ENCODE measurements around the gene IP6K3. TPM values are rescaled to one million over a fixed set of nuclear protein-coding genes. Genes with fewer than 3 reads are reported as not detected.

Gene IP6K3
- total RNA-seq, 1 donor from 2014 or later = 44.2 TPM

DNA sequence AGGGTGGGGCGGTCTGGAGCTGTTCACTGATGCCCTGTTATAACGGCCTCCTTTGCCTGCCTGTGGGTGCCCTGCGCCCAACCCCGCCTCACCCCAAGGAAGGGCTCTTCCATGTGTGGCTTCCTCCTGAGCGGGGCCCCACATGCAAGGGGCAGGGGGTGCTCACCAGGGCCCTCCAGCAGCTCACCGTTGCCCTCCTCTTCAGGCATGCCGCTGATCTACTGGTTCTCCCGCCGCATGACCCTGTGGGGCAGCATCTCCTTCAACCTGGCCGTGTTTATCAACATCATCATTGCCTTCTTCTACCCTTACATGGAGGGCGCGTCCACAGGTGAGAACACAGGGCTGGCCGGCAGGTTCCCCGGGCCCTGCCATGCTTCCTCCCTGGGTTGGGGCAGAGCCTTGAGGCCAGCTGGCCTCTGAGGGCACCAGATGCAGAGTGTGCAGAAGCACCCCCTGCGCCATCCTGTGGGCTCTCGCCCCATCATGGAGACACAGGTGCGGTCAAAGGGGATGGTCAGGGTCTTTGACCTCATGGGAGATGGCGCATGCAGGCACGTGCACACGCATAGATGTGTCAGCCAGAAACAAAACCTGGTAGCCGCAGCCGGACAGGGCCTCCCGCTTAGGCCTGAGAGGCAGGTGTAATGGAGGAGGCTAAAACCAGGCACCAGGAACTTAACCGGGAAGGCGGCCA lies 58.1 kb downstream of the IP6K3 start:
- peak; percentile 33 for DNase-seq
- no peak for ATAC-seq (ENCODE audit: poor library complexity)
- intact Hi-C loops (cut with DNase I) = no loop called here

- no peak for ATAC-seq (ENCODE audit: poor library complexity)
- peak; percentile 18 for DNase-seq
- intact Hi-C loops (cut with DNase I) = no loop called here
Measured at GRCh38 chr6:33688006-33688405, 58.7 kb downstream of the IP6K3 start.

- intact Hi-C loops (cut with DNase I) = no loop called here
- no peak for DNase-seq
- ATAC-seq (ENCODE audit: poor library complexity) = no peak
Measured at GRCh38 chr6:33686981-33687975, 59.4 kb downstream of the IP6K3 start.

GRCh38 chr6:33686225-33686924 lies 60.3 kb downstream of the IP6K3 start:
- intact Hi-C loops (cut with DNase I) = no loop called here
- ATAC-seq (ENCODE audit: poor library complexity) (no peak), DNase-seq (no peak)

- intact Hi-C loops (cut with DNase I) = no loop called here
- no peak for DNase-seq
Measured at GRCh38 chr6:33685411-33686224, 61.1 kb downstream of the IP6K3 start.

GRCh38 chr6:33684983-33685382 lies 61.7 kb downstream of the IP6K3 start:
- DNase-seq (no peak), ATAC-seq (ENCODE audit: poor library complexity) (no peak)
- intact Hi-C loops (cut with DNase I) = no loop called here

More at GRCh38 chr6:33685411-33686224, 61.1 kb downstream of the IP6K3 start:
- ATAC-seq (ENCODE audit: poor library complexity) = no peak

DNA sequence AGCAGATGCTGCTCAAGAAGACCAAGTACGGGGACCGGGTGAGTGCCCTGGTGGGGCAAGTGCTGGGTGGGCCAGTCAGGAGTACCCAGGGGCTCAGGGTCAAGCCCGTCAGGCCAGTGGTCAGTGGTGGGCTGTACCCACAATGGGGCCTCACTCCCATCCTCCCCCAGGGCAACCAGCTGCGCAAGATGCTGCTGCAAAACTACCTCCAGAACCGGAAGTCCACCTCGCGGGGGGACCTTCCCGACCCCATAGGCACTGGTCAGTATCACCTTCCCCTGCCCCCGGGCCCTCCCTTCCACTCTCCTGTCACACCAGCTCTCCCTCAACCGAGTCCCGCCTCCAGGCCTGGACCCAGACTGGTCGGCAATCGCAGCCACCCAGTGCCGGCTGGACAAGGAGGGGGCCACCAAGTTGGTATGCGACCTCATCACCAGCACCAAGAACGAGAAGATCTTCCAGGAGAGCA lies 62.2 kb downstream of the IP6K3 start:
- no peak for DNase-seq
- intact Hi-C loops (cut with DNase I) = no loop called here
- no peak for ATAC-seq (ENCODE audit: poor library complexity)

DNA sequence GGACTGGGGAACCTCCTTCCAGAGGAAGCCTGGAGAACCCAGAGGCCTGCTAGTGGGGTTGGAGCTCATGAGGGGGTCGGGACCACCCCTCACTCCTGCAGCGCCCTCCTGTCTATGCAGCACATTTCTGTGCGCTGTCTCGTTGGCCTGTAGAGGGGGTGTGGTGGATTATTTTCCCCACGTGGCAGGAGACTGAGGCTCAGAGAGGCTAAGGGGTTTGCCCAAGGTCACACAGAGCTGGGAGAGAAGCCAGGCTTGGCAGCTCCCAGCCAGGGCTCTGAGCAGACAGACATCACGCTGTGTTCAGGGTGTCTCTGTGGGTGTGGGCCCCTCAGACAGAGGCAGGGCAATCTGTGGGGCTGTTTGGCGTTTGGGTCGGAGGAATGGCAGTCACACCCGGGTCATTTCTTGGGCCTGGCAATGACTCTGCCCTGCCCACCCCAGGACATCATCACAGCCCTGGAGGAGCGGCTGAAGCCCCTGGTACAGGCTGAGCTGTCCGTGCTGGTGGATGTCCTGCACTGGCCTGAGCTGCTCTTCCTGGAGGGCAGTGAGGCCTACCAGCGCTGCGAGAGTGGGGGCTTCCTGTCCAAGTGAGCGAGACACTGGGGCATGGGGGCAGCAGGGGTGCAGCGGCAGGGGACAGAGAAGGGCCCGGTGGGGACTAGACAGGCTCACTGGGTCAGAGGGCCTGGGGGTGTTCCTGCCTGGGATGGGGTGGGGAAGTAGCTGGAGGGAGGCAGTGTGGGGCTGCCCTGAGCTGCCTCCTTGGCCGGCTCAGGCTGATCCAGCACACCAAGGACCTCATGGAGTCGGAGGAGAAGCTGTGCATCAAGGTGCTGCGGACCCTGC lies 62.9 kb downstream of the IP6K3 start:
- ATAC-seq (ENCODE audit: poor library complexity) (no peak), DNase-seq (no peak)
- intact Hi-C loops (cut with DNase I) = no loop called here

DNA sequence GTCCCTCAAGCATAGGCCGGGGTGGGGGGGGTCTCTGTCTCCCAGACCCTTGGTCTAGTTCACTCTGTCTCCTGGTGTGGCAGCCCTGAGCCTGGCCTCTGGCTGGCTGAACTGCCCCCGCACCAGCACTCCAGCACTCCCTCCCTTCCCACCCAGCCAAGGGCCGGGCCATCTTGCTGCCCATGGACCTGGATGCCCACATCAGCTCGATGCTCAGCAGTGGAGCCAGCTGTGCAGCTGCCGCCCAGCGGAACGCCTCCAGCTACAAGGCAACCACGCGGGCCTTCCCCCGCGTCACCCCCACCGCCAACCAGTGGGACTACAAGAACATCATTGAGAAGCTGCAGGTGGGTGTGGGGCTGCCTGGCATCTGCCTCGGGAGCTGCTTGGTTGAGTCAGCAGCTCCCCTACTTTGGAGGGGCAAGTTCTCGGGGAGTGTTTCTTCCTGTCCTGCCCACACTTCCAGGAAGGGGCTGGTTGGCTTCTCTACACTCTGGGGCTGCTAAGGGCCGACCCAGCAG lies 63.6 kb downstream of the IP6K3 start:
- ATAC-seq (ENCODE audit: poor library complexity) = no peak
- DNase-seq = no peak
- intact Hi-C loops (cut with DNase I) = no loop called here

GRCh38 chr6:33682341-33682740 lies 64.4 kb downstream of the IP6K3 start:
- ATAC-seq (ENCODE audit: poor library complexity) = no peak
- intact Hi-C loops (cut with DNase I) = no loop called here

DNA sequence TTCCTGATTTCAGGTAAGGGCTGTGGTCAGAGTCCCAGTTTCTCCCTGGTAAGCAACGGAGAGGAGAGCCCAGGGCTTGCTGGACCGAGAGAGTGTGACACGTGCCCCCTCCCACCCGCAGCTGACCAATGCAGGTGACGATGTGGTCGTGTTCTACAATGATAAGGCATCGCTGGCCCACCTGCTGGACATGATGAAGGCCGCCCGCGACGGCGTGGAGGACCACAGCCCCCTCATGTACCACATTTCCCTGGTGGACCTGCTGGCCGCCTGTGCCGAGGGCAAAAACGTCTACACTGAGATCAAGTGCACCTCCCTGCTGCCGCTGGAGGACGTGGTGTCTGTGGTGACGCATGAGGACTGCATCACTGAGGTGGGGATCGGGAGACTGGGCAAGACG lies 66.9 kb downstream of the IP6K3 start:
- no peak for ATAC-seq (ENCODE audit: poor library complexity)
- intact Hi-C loops (cut with DNase I) = no loop called here
- no peak for DNase-seq

More at GRCh38 chr6:33682341-33682740, 64.4 kb downstream of the IP6K3 start:
- no peak for DNase-seq

DNA sequence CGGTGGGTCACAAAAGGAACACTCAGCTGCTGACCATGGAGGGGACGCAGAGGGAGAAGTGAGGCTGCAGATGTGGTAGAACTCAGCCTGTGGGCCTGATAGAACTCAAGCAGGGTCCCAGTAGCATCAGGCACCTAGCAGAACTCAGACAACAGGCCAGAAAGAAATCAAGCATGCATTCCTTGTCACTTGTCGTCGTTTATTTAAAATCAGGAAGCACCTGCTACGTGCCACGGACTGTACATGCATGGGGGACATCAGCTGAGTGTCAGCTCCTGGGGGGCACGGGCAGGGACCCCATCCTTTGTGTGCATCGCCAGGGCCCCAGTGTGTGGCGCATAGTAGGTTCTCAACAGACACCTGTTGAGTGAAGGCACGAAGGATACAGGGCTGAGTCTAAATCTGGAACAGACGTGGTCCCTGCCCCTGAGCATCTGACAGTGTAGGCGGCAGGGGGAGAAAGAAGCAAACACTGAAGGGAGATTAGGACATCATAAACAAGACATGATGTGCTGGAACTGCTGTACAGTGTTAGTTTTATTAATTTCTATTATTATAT lies 67.7 kb downstream of the IP6K3 start:
- no peak for DNase-seq
- intact Hi-C loops (cut with DNase I) = no loop called here
- no peak for ATAC-seq (ENCODE audit: poor library complexity)

GRCh38 chr6:33678233-33678931 lies 68.3 kb downstream of the IP6K3 start:
- intact Hi-C loops (cut with DNase I) = no loop called here
- DNase-seq (no peak), ATAC-seq (ENCODE audit: poor library complexity) (no peak)

- DNase-seq (no peak), ATAC-seq (ENCODE audit: poor library complexity) (no peak)
- intact Hi-C loops (cut with DNase I) = no loop called here
Measured at GRCh38 chr6:33677689-33678088, 69.0 kb downstream of the IP6K3 start.

DNA sequence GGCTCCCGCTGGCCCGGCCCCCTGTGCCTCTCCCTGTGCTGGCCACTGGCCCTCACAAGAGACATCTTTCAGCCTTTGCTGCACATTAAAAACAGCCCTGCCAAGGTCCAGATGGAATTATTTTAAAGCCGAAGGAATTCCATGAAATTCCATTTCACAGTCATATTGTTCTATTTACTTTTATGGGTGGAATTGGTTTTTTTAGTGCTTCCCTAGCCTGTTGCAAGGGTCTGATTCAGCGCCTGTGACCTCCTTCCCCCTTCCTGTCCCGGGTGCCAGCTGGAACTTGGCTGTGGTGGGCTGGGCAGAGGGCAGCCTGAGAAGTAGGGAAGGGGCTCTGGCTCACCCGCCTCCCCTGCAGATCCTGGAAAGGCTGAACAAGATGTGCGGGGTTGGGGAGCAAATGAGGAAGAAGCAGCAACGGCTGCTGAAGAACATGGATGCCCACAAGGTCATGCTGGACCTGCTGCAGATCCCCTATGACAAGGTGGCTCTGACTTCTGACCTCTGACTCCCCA lies 69.5 kb downstream of the IP6K3 start:
- ATAC-seq (ENCODE audit: poor library complexity) = no peak
- intact Hi-C loops (cut with DNase I) = no loop called here
- DNase-seq = no peak

All from Right ventricle myocardium superior (tissue), 1 donor.